ENCODE results near the gene ACYP2. TPM values are rescaled to one million over a fixed set of nuclear protein-coding genes. Genes with fewer than 3 reads are reported as not detected.
A peak's percentile ranks its signal among the peaks of the same experiment; 100 is the strongest.
"Not testable (repeated sequence)": the region's sequence is repeated elsewhere in the genome, so short reads cannot be mapped to it uniquely, and the experiment has no call there.

The ACYP2 gene
- total RNA-seq, result 8.2 and 9.4 TPM in 2 replicates

DNA sequence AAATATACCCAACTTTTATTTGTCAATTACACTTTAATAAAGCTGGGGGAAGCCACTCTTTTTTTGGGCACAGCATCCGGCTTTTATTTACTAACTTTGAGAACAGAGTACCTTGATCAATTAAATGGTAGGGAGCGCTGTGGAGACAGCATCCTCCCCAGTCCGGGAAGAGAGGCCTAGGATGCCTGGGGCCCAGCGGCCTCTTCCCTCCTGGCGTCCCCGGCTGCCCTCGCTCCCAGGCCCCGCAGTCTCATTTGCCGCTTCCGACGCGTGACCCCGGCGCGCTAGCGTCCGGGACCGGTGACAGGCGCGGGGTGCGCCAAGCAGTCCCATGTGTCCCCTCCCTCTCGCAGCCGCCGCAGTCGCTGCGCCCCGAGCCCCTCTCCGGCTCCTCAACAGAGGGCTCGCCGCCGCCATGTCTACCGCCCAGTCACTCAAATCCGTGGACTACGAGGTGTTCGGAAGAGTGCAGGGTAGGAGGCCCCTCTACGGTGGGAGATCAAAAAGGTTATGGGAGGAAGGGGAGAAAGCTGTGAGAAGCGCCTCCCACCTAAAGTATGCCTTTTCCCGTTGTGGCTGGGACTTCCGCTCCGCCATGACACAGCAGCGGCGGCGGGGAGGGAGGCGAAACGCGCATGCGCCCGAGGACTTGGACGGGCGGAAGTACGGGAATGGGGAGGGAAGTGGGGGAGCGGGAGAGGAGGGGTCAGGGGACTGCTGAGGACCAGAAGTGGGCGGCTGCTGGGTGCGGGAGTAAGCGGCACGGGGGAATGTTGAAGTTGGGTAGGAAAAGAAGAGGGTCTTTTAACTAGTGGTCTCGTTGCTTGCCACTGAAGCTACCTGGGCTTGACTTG, at the start of gene ACYP2:
TSS of gene ACYP2 (plus strand) at position 332 of the 854 bp plus-strand sequence.
- peak; percentile 98 for DNase-seq

DNA sequence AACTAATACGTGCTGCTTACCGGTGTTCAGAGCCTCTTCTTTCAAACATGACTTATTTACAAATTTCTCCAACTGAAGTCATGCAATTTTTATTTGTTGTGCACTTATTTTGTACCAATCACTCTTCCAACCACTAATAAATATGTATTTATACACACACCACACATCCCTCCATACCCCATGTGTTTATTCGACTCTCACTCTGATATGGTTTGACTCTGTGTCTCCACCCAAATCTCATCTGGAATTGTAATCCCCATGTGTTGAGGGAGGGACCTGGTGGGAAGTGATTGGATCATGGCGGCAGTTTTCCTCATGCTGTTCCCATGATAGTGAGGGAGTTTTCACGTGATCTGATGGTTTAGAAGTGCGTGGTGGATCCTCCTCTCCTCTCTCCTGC, 49.5 kb upstream of the ACYP2 start:
- no peak for DNase-seq

DNA sequence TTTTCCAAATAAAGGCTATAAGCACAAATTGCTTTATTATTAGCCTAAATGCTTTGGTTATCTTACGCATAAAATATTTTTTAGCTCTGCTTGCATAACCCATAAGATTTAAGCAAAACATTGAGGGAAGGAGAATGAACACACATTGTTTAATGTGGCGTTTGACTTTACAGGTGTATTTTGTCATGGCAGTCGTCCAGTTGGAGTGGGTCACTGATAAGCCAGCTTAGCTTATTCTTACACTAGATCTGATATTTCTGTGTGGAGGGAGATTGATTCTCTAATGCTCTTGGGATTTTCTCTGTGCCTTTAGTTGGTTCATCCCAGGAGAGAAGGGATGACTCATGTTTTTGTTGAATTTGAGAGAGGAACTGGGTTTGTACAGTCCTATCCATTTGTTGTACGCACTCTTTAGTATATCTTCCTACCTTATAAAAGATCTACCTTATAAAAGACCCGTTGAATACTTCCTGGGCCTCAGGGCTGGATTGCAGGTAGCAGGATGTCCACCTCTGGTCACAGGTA, 47.5 kb upstream of the ACYP2 start:
- no peak for DNase-seq

DNA sequence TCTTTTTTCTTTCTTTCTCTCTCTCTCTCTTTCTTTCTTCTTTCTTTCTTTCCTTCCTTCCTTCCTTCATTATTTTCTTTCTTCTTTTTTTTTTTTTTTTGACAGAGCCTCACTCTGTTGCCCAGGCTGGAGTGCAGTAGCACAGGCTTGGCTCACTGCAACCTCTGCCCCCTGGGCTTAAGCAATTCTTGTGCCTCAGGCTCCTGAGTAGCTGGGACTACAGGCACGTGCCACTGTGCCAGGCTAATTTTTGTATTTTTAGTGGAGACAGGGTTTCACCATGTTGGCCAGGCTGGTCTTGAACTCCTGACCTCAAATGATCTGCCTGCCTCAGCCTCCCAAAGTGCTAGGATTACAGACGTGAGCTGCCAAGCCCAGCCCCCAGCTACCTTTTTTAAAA, 42.9 kb upstream of the ACYP2 start:
- DNase-seq, result not testable (repeated sequence)

DNA sequence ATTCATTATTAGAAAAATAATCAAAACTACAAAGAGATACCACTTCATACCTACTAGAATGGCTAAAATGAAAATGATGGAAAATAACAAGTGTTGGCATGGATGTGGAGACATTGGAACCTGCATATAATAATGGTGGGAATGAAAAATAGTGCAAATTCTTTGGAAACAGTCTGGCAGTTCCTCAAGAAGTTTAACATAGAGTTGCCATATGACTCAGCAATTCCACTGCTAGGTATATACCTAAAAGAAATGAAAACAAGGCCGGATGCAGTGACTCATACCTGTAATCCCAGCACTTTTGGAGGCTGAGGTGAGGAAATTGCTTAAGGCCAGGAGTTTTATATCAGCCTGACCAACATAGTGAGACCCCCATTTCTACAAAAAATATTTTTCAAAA, 41.6 kb upstream of the ACYP2 start:
- DNase-seq, result peak; percentile 57

DNA sequence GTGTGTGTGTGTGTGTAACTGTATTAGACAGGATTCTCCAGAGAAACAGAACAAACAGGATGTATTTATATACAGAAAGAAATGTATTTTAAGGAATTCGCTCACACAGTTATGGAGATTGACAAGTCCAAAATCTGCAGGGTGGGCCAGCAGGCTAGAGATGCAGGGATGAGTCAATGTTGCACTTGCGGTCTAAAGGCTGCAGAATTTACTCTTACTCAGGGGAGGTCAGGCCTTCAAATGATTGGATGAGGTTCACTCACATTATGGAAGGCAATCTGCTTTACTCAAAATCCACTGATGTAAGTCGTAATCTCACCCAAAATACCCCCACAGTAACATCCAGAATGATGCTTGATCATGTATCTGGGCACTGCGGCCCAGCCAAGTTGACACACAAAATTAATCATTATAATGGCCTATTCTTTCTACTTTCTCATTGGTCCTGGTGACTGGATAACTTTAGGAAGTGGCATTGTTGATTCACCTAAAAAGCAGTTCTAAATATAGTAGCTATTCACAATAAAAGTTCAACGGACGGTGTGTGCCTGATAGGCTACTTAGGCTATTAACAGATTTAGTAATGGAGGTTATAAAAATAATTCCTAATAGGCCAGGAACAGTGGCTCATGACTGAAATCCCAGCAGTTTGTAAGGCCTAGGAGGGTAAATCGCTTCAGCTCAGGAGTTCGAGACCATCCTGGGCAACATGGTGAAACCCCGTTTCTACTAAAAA, 40.6 kb upstream of the ACYP2 start:
- peak; percentile 19 for DNase-seq

DNA sequence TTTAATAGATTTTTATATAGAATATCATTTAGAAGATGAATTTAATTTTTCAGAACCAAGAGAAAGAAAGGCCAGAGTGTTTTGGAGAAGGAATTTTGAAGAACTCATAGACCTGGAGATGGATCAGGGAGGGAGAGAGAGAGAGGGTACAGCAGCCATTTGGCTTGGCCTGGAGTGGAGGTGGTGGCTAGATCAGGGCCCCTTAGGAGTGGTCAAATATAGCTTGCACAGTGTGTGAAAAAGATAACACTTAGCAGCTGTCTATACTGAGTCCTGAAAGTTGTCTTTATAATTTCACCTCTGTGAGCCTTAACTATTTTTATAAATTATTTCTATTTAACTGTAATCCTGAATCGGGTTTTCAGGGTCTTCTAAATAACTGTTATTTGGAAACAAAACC, 38.8 kb upstream of the ACYP2 start:
- no peak for DNase-seq

DNA sequence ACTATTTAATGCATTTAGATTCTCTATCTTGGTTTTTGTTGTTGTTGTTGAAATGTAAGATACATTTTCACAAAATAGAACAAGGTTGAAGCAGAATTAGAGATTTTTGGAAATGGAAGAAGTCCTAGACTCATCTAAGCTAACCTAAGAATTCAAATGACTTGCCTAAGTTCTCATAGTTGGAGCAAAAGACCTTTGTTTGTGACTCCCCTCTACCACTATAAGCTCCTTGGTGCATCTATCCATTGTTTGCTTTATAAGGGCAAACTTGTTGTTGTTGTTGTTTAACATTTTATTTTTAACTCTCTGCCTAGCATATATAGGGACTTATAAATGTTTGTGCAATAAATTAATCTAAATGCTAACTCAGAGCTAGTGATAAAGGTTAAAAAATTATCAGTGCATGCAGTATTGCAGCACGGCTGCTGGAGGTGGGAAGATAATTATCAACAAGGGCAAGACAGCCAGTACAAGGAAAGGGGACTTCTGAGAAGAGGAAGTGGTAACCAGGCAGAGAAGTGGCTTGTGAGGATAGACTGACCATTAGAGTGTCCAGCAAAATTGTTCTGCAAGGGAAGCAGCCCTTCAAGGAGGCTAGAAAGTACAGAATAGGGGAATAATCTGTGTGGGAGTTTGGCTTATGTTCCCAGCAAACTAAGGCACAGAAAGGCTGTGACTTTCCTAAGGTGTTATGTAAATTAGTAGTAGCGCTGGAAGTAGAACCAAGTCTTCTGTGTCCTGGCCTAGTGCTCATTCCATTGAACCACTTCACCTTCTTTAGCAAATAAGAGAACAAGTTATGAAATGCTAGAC, 38.1 kb upstream of the ACYP2 start:
- DNase-seq, result no peak

DNA sequence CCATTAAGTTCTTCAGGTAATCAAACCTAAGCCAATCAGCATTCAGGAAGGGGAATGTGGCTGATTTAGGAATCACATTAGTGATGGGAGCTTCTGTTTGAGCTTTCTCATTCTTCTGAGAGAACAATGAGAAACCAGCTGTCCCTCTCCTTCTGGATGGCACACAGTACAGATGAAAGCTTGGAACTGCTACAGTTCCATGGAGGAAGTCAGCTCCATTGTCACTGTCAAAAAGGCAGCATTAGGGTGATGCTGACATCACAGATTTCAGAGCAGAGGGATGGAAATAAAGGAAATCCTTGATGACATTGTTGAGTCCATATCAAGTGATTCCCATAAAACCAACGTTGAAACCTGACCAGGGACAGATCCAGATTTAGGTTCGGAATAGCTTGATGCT, 36.1 kb upstream of the ACYP2 start:
- DNase-seq, result no peak

DNA sequence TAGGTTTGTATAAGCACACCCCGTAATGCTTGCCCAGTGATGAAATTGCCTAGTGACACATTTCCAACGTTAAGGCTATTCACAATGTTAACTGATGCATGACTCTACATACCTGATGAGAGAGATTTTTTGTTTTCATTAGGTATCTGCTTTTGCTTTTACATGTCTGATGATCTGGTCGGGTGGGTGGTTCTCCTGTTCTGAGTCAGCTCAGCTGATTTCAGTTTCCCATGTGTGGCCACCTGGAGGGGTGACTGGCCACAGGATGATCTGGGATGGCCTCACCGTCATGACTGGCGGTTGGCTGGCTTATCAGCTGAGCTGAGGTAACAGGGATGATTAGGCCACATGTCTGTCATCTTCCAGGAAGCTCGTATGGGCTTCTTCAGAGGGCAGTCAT, 33.8 kb upstream of the ACYP2 start:
- DNase-seq, result no peak

DNA sequence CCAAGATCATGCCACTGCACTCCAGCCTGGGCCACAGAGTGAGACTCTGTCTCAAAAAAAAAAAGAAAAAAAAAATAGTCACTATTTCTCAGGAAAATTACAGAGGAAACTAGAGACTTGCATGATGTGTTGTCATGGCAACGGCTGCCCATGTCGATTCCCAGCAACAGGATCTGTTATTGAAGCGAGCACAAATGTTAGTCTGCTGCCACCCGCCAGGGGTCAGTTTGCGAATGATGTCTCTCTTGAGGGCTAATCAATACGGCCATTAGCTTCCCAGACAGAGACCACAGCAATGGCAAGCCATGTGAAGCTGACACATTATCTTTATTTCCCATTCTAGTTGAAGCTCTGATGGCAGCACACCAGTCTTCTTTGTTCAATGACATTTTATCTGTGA, 32.4 kb upstream of the ACYP2 start:
- DNase-seq, result no peak

DNA sequence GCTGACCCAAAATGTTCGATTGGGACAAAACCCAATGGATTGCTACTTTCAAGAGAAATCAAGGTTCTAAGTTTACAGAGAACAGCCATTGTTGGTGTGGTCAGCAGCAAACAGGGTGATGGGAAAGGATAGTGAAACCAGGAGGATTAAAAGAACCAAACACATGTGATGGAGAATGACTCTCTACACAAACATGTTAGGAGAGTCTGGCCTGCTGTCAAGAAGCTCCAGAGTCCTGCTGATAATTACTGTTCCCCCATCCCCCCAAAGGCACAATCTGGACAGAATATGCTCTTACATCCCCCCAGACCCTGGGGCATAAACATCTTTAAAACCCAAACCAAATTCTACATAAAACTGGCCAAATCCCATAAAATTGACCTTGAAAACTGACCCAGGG, 32.0 kb upstream of the ACYP2 start:
- no peak for DNase-seq

DNA sequence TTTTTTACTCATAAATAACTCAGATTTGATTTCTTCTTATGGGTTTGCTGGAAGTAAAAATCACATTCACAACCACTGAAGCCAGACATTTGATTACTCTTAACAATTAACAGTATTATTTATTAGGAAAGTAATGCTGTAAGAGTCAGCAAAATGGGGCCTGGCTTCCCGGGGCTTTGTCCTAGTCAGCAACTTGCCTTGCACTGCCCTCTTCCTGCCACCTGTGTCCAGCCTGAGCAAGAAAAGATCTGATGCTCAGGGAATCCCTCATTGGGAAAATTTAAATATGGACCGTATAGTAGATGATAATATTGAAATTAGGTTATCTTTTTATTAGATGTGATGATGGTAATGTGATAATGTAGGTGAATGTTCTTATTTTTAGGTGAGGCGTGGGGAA, 30.8 kb upstream of the ACYP2 start:
- peak; percentile 56 for DNase-seq

DNA sequence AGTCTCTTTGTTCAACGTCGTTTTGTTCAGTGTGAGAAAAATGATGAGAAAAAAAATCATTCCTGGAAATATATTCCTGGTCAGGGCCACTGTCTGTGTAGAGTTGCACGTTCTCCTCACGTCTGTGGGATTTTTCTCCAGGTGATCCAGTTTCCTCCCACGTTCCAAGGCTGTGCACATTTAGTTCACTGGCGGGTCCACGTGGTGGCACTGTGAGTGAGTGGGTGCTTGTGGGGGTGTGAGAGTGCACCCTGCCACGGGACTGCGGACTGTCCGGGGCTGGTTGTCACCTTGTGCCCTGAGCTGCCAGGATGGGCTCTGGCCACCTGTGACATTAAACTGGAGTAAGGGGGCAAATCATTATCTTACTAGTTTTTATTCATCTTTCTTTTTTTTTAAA, 30.3 kb upstream of the ACYP2 start:
- DNase-seq, result no peak

DNA sequence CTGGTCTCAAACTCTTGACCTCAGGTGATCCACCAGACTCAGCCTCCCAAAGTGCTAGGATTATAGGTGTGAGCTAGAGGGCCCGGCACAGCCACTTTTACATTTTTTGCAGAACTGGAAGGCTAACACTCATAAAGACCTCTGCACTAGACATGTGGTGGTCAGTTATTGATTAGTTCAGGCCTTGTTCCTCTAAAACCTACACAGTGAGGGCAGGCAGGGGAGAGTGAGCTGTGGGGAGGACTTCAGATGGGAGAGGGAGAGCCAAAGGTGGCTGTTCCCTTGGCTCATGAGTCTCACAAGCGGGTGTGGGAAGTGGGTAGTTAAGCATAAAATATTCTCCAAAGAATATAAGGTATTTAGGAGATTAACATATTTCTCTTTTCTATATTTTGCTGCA, 29.3 kb upstream of the ACYP2 start:
- DNase-seq, result no peak

DNA sequence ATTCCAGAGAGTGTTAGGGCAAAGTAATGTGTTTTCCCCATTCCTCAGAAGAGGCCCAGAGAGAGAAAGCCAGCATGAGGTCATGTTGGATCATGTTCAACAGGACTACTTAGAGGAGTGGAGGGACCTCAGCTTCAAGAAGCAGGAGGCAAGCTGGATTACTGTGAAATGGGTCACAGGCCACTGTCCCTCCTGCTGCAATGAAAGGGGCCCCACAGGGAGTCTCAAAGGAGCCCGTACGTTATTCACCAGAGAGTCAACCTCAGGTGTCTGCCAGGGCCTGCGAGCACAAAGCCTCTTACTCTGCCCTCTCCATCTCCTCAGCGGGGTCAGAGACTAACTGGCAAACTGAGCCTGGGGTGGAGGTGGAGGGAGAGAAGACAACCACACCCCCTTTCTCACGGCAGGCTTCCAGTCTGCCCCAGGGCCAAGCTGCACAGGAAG, 27.2 kb upstream of the ACYP2 start:
- DNase-seq, result no peak

DNA sequence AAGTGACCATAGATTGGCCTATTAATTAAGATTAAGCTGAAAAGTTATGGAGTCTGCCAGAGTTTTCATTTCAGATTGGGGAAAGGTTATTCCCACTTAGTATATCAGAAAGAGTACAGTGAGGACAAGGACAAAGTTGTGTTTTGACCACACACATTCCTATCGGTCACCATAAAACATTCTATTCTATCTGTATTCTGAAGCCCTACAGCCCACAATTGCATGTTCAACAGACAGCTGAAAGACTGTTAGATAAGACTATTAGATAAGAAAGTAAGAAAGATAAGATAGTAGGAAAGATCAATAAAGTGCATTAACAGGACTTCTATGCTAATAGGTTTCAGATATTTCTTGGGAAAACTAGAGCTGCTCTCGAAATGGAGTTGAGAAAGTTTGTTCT, 26.7 kb upstream of the ACYP2 start:
- DNase-seq, result no peak

DNA sequence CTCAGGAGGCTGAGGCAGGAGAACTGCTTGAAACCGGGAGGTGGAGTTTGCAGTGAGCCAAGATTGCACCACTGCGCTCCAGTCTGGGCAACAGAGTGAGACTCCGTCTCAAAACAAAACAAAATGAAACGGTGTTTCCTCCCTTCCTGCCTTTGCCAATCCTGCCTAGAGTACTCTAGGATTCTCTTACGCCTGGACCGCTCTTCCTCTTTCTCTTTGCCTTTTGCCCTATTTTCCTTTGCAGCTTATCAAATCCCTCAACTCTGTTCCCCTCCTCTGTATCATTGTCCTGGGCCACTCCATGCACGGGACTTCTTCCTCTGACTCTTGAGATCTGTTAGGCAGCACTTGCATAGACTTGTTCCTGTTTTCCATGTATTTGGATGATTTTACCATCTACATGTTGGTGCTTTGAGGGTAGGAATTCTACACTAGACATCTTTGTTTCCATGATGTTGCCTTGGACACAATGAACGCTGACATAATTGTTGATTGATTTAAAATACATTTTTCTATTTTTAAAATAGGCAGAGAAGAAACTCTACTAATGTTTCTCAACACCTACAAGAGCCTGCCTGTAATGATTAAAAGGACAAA, 24.8 kb upstream of the ACYP2 start:
- DNase-seq, result no peak

DNA sequence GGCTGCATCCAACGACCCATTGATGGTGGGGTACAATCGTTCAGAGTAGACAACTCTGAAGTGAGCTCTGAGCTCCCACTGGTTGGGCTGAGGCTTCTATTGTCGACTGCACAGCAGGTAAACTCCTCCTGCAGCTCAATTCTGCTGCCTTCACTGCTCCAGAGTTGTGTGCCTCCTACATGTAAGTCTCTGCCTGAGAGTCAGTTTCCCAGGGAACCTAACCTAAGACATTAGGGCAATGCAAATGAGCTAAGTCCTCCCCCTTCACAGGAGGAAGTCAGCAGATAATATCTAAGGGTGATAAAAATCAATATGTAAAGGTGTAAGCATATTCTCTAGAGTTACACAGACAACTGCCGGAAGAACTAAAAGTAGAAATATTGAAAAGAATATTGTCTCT, 22.5 kb upstream of the ACYP2 start:
- DNase-seq, result no peak

DNA sequence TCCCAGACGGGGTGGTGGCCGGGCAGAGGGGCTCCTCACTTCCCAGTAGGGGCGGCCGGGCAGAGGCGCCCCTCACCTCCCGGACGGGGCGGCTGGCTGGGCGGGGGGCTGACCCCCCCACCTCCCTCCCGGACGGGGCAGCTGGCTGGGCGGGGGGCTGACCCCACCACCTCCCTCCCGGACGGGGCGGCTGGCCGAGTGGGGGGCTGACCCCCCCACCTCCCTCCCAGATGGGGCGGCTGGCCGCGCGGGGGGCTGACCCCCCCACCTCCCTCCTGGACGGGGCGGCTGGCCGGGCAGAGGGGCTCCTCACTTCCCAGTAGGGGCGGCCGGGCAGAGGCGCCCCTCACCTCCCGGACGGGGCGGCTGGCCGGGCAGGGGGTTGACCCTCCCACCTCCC, 20.0 kb upstream of the ACYP2 start:
- DNase-seq, result not testable (repeated sequence)

DNA sequence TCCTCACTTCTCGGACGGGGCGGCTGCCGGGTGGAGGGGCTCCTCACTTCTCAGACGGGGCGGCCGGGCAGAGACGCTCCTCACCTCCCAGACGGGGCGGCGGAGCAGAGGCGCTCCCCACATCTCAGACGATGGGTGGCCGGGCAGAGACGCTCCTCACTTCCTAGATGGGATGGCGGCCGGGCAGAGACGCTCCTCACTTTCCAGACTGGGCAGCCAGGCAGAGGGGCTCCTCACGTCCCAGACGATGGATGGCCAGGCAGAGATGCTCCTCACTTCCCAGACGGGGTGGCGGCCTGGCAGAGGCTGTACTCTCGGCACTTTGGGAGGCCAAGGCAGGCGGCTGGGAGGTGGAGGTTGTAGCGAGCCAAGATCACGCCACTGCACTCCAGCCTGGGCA, 19.3 kb upstream of the ACYP2 start:
- DNase-seq, result not testable (repeated sequence)

DNA sequence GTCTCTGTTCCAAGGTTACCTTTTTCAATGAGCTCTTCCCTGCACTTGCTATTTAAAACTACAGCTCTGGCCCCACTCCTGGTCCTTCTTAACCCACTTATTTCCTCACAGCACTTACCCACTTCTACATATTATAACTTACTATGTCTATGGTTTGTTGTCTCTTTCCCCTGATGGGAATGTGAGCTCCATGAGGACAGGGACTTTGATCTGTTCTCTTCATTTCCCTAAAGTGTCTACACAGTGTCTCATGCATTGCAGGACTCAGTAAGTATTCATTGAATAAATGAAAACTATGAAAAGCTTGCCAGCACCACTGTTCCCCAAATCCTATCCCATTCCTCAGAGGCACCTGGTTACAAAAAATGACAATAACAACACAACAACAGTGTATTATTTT, 18.3 kb upstream of the ACYP2 start:
- no peak for DNase-seq

DNA sequence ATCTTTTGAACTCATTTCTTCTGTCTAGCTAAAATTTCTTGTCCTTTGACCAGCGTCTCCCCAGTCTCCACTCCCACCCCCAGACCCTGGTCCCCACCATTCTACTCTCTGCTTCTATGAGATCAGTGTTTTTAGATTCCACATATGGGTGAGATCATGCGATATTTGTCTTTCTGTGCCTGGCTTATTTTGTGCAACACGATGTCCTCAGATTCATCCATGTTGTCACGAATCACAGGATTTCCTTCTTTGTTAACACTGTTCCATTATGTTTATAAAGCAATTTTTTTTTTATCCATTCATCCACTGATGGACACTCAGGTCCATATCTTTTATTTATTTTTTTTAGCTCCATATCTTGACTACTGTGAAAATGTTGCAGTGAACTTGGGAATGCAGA, 16.0 kb upstream of the ACYP2 start:
- DNase-seq, result no peak
